ENCODE measurements around the gene LDLRAD4.

- TF ChIP-seq GATA2 (IDR thresholded peaks at IDR 0.05; ENCODE audit: low read depth, low read length) (no peak), GATA3 (IDR thresholded peaks at IDR 0.05; ENCODE audit: low read depth, low read length) (no peak)
These were observed 439.4 kb downstream of the LDLRAD4 start for GRCh38 chr18:13657974-13658373.
